Upper lobe of left lung (tissue), 4 donors: ENCODE data around the gene FBXL15.

ENCODE experiments used
- POLR2A ChIP-seq, 4 donors: fragments of 450-650 bp; IDR thresholded peaks; one replicate each; pipeline ENCODE4 v1.5.1; 2016 to 2017; ENCODE audit warnings: antibody characterized with exemption in 4 of 4, mild to moderate bottlenecking in 2 of 4
- TF ChIP-seq, protein P1 (sequence below), 6 experiments: fragments of 450-650 bp in 4 of 6; fragments of 200-600 bp in 2 of 6; sonication (generic) in 2 of 6; IDR thresholded peaks; one replicate each; pipeline ENCODE4 v1.5.1; 2016 to 2019; ENCODE audit warnings: antibody characterized with exemption in 6 of 6

DNA sequence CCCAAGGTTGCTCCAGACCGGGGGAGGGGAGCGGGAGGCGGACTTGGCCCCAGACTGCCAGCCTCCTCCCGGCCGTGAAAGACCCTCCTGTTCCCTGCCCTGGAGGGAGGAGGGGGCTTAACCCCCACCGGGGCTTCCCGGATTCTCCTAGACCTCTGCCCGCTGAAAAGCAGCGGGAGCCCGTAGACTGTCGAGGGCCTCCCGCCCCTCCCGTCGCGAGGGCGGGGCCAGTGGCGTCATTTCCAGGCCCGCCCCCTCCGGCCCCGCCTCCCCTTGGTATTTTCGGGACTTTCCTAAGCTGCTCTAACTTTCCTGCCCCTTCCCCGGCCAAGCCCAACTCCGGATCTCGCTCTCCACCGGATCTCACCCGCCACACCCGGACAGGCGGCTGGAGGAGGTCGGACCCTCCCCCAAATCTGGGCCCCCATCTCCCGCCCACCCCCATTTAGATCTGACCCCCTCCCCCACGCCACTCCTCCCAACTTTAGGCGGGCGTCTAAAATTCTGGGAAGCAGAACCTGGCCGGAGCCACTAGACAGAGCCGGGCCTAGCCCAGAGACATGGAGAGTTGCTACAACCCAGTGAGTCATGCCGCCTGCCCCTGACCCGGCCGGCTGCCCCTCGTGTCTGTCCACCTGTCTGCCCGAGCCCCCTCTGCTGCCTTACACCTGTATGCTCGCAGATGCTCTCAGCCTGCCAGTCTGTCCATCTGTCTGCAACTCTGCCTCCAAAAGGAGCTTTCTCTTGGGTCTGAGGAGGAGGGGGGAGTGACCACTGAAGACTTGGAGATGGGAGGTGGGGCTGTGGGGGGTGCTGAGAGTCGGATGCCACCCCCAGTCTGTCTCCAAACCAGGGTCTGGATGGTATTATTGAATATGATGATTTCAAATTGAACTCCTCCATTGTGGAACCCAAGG lies 25.0 kb upstream of the FBXL15 start, which contains the start of gene NFKB2:
- TF ChIP-seq POLR2A (IDR thresholded peaks at IDR 0.05) = peak in 3 of 4 donors; percentile 77 to 81 (median 77)
- TF ChIP-seq, protein P1, sequence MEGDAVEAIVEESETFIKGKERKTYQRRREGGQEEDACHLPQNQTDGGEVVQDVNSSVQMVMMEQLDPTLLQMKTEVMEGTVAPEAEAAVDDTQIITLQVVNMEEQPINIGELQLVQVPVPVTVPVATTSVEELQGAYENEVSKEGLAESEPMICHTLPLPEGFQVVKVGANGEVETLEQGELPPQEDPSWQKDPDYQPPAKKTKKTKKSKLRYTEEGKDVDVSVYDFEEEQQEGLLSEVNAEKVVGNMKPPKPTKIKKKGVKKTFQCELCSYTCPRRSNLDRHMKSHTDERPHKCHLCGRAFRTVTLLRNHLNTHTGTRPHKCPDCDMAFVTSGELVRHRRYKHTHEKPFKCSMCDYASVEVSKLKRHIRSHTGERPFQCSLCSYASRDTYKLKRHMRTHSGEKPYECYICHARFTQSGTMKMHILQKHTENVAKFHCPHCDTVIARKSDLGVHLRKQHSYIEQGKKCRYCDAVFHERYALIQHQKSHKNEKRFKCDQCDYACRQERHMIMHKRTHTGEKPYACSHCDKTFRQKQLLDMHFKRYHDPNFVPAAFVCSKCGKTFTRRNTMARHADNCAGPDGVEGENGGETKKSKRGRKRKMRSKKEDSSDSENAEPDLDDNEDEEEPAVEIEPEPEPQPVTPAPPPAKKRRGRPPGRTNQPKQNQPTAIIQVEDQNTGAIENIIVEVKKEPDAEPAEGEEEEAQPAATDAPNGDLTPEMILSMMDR (IDR thresholded peaks at IDR 0.05) = peak in 1 of 6 experiments; percentile 16
